H9 (cell line): Measurements from ENCODE around the gene EPPIN. TPM values are rescaled to one million over a fixed set of nuclear protein-coding genes. Genes with fewer than 3 reads are reported as not detected.
A peak's percentile ranks its signal among the peaks of the same experiment; 100 is the strongest.

Experiments
- DNase-seq: peaks from one replicate; pipeline ENCODE4 v3.0.0-alpha.2; 2017
- H2AFZ ChIP-seq: one replicate; pipeline ENCODE4 v1.6.1; 2013; ENCODE audit warnings: mild to moderate bottlenecking, low read length, control low read depth, moderate library complexity
- H2AK5ac ChIP-seq: 2 replicates; pipeline ENCODE4 v1.6.1; 2013; ENCODE audit warnings: low read length, control low read depth, mixed read lengths; ENCODE audit not compliant: insufficient read length
- H2BK120ac ChIP-seq: one replicate; pipeline ENCODE4 v1.6.1; 2013; ENCODE audit warnings: low read depth, mild to moderate bottlenecking, low read length, control low read depth, inconsistent platforms; ENCODE audit not compliant: poor library complexity, severe bottlenecking
- H2BK12ac ChIP-seq: 2 replicates; pipeline ENCODE4 v1.6.1; 2013; ENCODE audit warnings: low read length, control low read depth, mixed read lengths, low read depth; ENCODE audit not compliant: insufficient read length
- H2BK15ac ChIP-seq: 2 replicates; pipeline ENCODE4 v1.6.1; 2013; ENCODE audit warnings: low read depth, low read length, control low read depth
- H2BK20ac ChIP-seq: one replicate; pipeline ENCODE4 v1.6.1; 2013; ENCODE audit warnings: low read depth, mild to moderate bottlenecking, low read length, control low read depth, inconsistent platforms; ENCODE audit not compliant: poor library complexity, severe bottlenecking
- H2BK5ac ChIP-seq: 2 replicates; pipeline ENCODE4 v1.6.1; 2013; ENCODE audit warnings: low read length, control low read depth, mixed read lengths; ENCODE audit not compliant: insufficient read length
- H3K14ac ChIP-seq: 2 replicates; pipeline ENCODE4 v1.6.1; 2013; ENCODE audit warnings: low read length, control low read depth; ENCODE audit not compliant: insufficient read depth
- H3K18ac ChIP-seq: 2 replicates; pipeline ENCODE4 v1.6.1; 2013; ENCODE audit warnings: low read depth, mild to moderate bottlenecking, mixed read lengths, low read length, control low read depth; ENCODE audit not compliant: insufficient read length
- H3K23ac ChIP-seq: 2 replicates; pipeline ENCODE4 v1.6.1; 2013; ENCODE audit warnings: low read length, control low read depth, mixed read lengths, low read depth; ENCODE audit not compliant: insufficient read length
- H3K23me2 ChIP-seq: 2 replicates; pipeline ENCODE4 v1.6.1; 2013; ENCODE audit warnings: low read depth, mild to moderate bottlenecking, mixed read lengths, low read length, control low read depth; ENCODE audit not compliant: insufficient read length, poor library complexity, severe bottlenecking
- H3K27ac ChIP-seq: 2 replicates; pipeline ENCODE4 v1.5.1; 2013; ENCODE audit warnings: low read length, control low read depth, mixed read lengths, low read depth; ENCODE audit not compliant: insufficient read length
- H3K27me3 ChIP-seq: 2 replicates; pipeline ENCODE4 v1.6.1; 2013; ENCODE audit warnings: low read length, control low read depth, inconsistent platforms; ENCODE audit not compliant: insufficient read depth
- H3K4ac ChIP-seq: 2 replicates; pipeline ENCODE4 v1.6.1; 2013; ENCODE audit warnings: low read depth, mild to moderate bottlenecking, control low read depth, inconsistent platforms, low read length, moderate library complexity
- H3K4me1 ChIP-seq: 2 replicates; pipeline ENCODE4 v1.6.1; 2013; ENCODE audit warnings: low read length, control low read depth, inconsistent platforms; ENCODE audit not compliant: insufficient read depth
- H3K4me2 ChIP-seq: 2 replicates; pipeline ENCODE4 v1.6.1; 2013; ENCODE audit warnings: low read length, control low read depth, mixed read lengths; ENCODE audit not compliant: insufficient read length, insufficient read depth
- H3K56ac ChIP-seq: 2 replicates; pipeline ENCODE4 v1.6.1; 2013; ENCODE audit warnings: low read depth, mild to moderate bottlenecking, mixed read lengths, low read length, control low read depth; ENCODE audit not compliant: insufficient read length
- H3K79me1 ChIP-seq: 2 replicates; pipeline ENCODE4 v1.6.1; 2013; ENCODE audit warnings: low read depth, mild to moderate bottlenecking, moderate library complexity, low read length, control low read depth, inconsistent platforms; ENCODE audit not compliant: insufficient read depth, poor library complexity, severe bottlenecking
- H3K79me2 ChIP-seq: 2 replicates; pipeline ENCODE4 v1.6.1; 2013; ENCODE audit warnings: low read length, control low read depth, inconsistent platforms; ENCODE audit not compliant: insufficient read depth
- H3K9ac ChIP-seq: 2 replicates; pipeline ENCODE4 v1.6.1; 2013; ENCODE audit warnings: low read length, control low read depth, mixed read lengths; ENCODE audit not compliant: insufficient read length; ENCODE audit errors: extremely low read depth
- H3K9me3 ChIP-seq: one replicate; pipeline ENCODE4 v1.6.1; 2013; ENCODE audit warnings: low read depth, low read length, inconsistent platforms; ENCODE audit not compliant: control insufficient read depth
- H3T11ph ChIP-seq: one replicate; pipeline ENCODE4 v1.6.1; 2013; ENCODE audit warnings: mild to moderate bottlenecking, low read length, control low read depth, inconsistent platforms
- H4K20me1 ChIP-seq: one replicate; pipeline ENCODE4 v1.6.1; 2013; ENCODE audit not compliant: control insufficient read depth, insufficient read length, insufficient read depth
- H4K5ac ChIP-seq: 2 replicates; pipeline ENCODE4 v1.6.1; 2013; ENCODE audit warnings: low read depth, mild to moderate bottlenecking, mixed read lengths, low read length, control low read depth; ENCODE audit not compliant: insufficient read length
- H4K8ac ChIP-seq: replicated peaks from 2 replicates; pipeline ENCODE4 v1.6.1; 2013; ENCODE audit warnings: low read length, control low read depth, mixed read lengths, low read depth; ENCODE audit not compliant: insufficient read length
- H4K91ac ChIP-seq: 2 replicates; pipeline ENCODE4 v1.6.1; 2013; ENCODE audit warnings: low read depth, mild to moderate bottlenecking, moderate library complexity, mixed read lengths, low read length, control low read depth; ENCODE audit not compliant: insufficient read length
- H3K27ac Mint-ChIP-seq, 3 experiments: 2 replicates in 2 of 3; 3 replicates in 1 of 3; pipeline ENCODE4 v1.8.0; 2020 to 2021; ENCODE audit warnings: mixed read lengths in 3 of 3, mild to moderate bottlenecking in 1 of 3, moderate library complexity in 1 of 3
- H3K27me3 Mint-ChIP-seq: 2 replicates; pipeline ENCODE4 v1.8.0; 2021; ENCODE audit warnings: low read depth, mild to moderate bottlenecking, moderate library complexity, mixed read lengths
- H3K36me3 Mint-ChIP-seq, 3 experiments: 2 replicates in 2 of 3; 3 replicates in 1 of 3; pipeline ENCODE4 v1.8.0; 2020 to 2021; ENCODE audit warnings: low read depth in 3 of 3, mixed read lengths in 3 of 3; ENCODE audit not compliant: insufficient read depth in 1 of 3
- H3K4me1 Mint-ChIP-seq, 2 experiments: 2 replicates each; pipeline ENCODE4 v1.8.0; 2020; ENCODE audit warnings: mixed read lengths in 2 of 2
- H3K4me3 Mint-ChIP-seq, 2 experiments: 2 replicates in 1 of 2; 3 replicates in 1 of 2; pipeline ENCODE4 v1.8.0; 2020 to 2021; ENCODE audit warnings: mild to moderate bottlenecking in 2 of 2, mixed read lengths in 2 of 2, moderate library complexity in 1 of 2
- H3K9me3 Mint-ChIP-seq, 2 experiments: 2 replicates in 1 of 2; 3 replicates in 1 of 2; pipeline ENCODE4 v1.8.0; 2020; ENCODE audit warnings: mild to moderate bottlenecking in 2 of 2, mixed read lengths in 2 of 2, moderate library complexity in 1 of 2
- WGBS: extraction: QIAGEN DNeasy Blood & Tissue Kit; methylation state at CpG from one replicate; pipeline ENCODE4 v1.1.7; 2013; ENCODE audit warnings: missing lambda C conversion rate, low lambda C conversion rate, mixed read lengths; ENCODE audit not compliant: insufficient read length; ENCODE audit errors: extremely low coverage; 5-methylcytosine and 5-hydroxymethylcytosine counted together
- total RNA-seq: library from RNA; stranded (reverse); gene quantifications from 2 replicates; pipeline ENCODE4 v1.2.1, GENCODE V29; 2021
- TF ChIP-seq, protein P1 (sequence below): fragments of 200-600 bp; sonication (generic); conservative IDR thresholded peaks from 3 replicates; pipeline ENCODE4 v1.8.0; 2021; ENCODE audit warnings: antibody characterized with exemption, mild to moderate bottlenecking

EPPIN gene
- total RNA-seq, 1 experiment from 2014 or later = not detected

DNA sequence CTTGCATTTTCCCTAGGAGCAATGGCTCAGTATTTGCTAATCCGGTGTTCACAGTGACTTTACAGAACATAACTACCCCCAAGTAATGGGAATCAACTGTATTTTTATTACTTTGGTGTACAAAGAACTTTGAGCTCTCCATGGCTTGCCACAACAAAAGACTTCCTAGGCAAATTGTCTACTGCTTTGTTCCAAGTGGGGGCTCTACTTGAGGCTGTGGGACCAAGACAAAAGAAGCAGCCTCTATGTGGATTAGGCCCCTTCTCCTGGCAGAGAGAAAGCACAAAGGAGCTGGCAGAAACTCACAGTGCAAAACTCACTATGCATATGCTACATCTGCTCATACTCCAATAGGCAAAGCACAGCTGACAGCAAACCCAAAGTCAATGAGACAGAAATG is 31.0 kb upstream of the EPPIN start:
- no peaks in the 10 kb centered on the region for H3K9me3 Mint-ChIP-seq
- peaks cover 5% of the 10 kb centered on the region; the same call in 1 of the 2 replicates for H3K4me1 ChIP-seq

More for the DNA sequence above, 31.0 kb upstream of the EPPIN start:
- Mint-ChIP-seq H3K27me3 (peaks cover 2% of the 10 kb centered on the region; the same call in 1 of the 2 replicates), H3K4me1 (peaks cover 37 to 41% of the 10 kb centered on the region in 2 experiments), H3K27ac (peak overlapping the region; percentile 60 to 81 (median 76); a peak in 5 of 7 replicates), H3K4me3 (no peak overlapping the region), H3K36me3 (no peaks in the 10 kb centered on the region)
- TF ChIP-seq, protein P1, sequence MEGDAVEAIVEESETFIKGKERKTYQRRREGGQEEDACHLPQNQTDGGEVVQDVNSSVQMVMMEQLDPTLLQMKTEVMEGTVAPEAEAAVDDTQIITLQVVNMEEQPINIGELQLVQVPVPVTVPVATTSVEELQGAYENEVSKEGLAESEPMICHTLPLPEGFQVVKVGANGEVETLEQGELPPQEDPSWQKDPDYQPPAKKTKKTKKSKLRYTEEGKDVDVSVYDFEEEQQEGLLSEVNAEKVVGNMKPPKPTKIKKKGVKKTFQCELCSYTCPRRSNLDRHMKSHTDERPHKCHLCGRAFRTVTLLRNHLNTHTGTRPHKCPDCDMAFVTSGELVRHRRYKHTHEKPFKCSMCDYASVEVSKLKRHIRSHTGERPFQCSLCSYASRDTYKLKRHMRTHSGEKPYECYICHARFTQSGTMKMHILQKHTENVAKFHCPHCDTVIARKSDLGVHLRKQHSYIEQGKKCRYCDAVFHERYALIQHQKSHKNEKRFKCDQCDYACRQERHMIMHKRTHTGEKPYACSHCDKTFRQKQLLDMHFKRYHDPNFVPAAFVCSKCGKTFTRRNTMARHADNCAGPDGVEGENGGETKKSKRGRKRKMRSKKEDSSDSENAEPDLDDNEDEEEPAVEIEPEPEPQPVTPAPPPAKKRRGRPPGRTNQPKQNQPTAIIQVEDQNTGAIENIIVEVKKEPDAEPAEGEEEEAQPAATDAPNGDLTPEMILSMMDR = no peak
- Histone ChIP-seq H4K20me1 (no peaks in the 10 kb centered on the region), H3K9me3 (no peaks in the 10 kb centered on the region), H3K27ac (no peak overlapping the region), H2BK5ac (no peak overlapping the region), H2AFZ (no peak overlapping the region), H3K23ac (no peak overlapping the region), H2AK5ac (no peak overlapping the region), H4K91ac (no peak overlapping the region), H3K14ac (no peak overlapping the region), H3K23me2 (no peaks in the 10 kb centered on the region), H3K4me2 (no peak overlapping the region), H3K4ac (no peak overlapping the region), H3K27me3 (no peaks in the 10 kb centered on the region), H3K79me2 (no peaks in the 10 kb centered on the region), H3K56ac (no peak overlapping the region), H3K9ac (no peak overlapping the region), H3K18ac (no peak overlapping the region), H4K5ac (no peak overlapping the region), H3T11ph (no peak overlapping the region), H2BK12ac (no peak overlapping the region), H3K79me1 (no peaks in the 10 kb centered on the region), H4K8ac (no peak overlapping the region), H2BK20ac (no peak overlapping the region), H2BK120ac (no peak overlapping the region), H2BK15ac (no peak overlapping the region)
- DNase-seq = peak; percentile 30
- no CpG with 5 or more reads among the region's 1 CpG for WGBS
